Measurements from ENCODE around the gene FRMPD2. TPM values are rescaled to one million over a fixed set of nuclear protein-coding genes. Genes with fewer than 3 reads are reported as not detected.
A peak's percentile ranks its signal among the peaks of the same experiment; 100 is the strongest.
"Not testable (repeated sequence)": the region's sequence is repeated elsewhere in the genome, so short reads cannot be mapped to it uniquely, and the experiment has no call there.

Gene FRMPD2
- total RNA-seq, 1 experiment from 2014 or later, result 0.27 TPM

DNA sequence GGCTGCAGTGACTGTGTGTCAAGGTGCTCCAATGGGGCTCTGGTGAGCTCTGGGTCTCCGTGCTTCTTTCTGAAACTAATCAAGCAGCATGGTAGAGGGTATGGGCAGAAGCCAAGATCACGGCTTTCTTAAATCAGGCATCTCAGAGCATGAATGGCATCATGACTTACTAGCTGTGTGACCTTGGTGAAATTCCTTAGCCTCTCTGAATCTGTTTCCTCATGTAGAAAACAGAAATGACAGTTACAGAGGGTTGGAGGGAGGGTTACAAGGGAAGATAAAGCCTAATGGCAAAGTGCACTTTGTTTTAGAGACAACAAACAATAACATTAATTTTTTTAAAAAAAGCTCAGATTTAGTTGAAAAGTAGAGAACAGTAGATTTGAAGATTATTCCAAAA, 34.9 kb downstream of the FRMPD2 start:
- in situ Hi-C loops (cut with HindIII; ENCODE audit: low sequenced_read_pairs), result no loop called here
- DNase-seq (ENCODE audit: low spot score), result no peak

GRCh38 chr10:48238826-48239520, 35.5 kb downstream of the FRMPD2 start:
- in situ Hi-C loops (cut with HindIII; ENCODE audit: low sequenced_read_pairs), result no loop called here
- DNase-seq (ENCODE audit: low spot score), result no peak

- in situ Hi-C loops (cut with HindIII; ENCODE audit: low sequenced_read_pairs), result no loop called here
- no peak for DNase-seq (ENCODE audit: low spot score)
These were observed 36.9 kb downstream of the FRMPD2 start for GRCh38 chr10:48237259-48238250.

GRCh38 chr10:48236199-48236621, 38.3 kb downstream of the FRMPD2 start:
- no peak for DNase-seq (ENCODE audit: low spot score)
- in situ Hi-C loops (cut with HindIII; ENCODE audit: low sequenced_read_pairs), result no loop called here

DNA sequence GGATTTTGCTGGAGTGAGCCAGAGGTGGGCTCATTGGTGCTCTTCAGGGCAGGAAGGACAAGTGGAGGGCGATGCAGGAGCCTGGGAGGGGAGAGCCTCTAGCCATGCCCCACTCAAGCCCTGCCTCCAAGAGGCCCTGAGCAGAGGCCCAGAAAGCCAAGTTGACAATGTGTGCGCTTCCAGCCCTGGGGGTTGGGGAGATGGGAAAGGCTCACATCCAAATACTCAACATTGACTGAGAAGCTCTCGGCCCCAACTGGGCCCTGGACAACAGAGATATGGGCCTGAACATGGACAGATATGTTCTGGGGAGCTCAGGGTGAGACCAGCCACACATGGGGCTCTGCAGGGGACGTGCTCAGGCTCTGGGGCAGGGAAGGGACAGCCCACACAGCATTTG, 39.0 kb downstream of the FRMPD2 start:
- in situ Hi-C loops (cut with HindIII; ENCODE audit: low sequenced_read_pairs), result no loop called here

GRCh38 chr10:48234787-48235186, 39.7 kb downstream of the FRMPD2 start:
- DNase-seq (ENCODE audit: low spot score), result no peak
- in situ Hi-C loops (cut with HindIII; ENCODE audit: low sequenced_read_pairs), result no loop called here

More for the DNA sequence above, 39.0 kb downstream of the FRMPD2 start:
- no peak for DNase-seq (ENCODE audit: low spot score)

- in situ Hi-C loops (cut with HindIII; ENCODE audit: low sequenced_read_pairs), result no loop called here
- no peak for DNase-seq (ENCODE audit: low spot score)
These were observed 40.2 kb downstream of the FRMPD2 start for GRCh38 chr10:48234295-48234694.

DNA sequence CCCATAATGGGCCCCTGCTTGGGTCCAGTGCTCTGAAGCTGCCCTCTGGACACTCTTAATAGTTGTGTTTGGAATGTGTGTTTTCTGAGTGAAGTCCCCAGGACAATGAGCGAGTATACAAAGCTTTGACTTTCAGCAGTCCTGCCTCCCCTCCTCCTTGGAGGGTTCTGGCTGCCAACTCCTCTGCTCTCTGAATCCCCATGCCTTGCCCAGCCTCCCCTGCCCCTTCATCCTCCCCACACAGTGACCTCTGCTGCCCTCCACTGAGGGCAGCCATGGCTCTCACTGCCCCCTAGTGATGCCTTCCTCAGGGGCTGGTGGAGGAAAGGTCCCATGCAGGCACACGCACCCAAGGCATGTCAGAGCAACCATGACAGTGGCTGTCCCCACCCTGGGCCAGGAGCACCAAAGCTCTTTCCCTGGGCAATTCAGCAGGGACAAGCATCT, 40.9 kb downstream of the FRMPD2 start:
- in situ Hi-C loops (cut with HindIII; ENCODE audit: low sequenced_read_pairs), result no loop called here
- peak; percentile 12 for DNase-seq (ENCODE audit: low spot score)

DNA sequence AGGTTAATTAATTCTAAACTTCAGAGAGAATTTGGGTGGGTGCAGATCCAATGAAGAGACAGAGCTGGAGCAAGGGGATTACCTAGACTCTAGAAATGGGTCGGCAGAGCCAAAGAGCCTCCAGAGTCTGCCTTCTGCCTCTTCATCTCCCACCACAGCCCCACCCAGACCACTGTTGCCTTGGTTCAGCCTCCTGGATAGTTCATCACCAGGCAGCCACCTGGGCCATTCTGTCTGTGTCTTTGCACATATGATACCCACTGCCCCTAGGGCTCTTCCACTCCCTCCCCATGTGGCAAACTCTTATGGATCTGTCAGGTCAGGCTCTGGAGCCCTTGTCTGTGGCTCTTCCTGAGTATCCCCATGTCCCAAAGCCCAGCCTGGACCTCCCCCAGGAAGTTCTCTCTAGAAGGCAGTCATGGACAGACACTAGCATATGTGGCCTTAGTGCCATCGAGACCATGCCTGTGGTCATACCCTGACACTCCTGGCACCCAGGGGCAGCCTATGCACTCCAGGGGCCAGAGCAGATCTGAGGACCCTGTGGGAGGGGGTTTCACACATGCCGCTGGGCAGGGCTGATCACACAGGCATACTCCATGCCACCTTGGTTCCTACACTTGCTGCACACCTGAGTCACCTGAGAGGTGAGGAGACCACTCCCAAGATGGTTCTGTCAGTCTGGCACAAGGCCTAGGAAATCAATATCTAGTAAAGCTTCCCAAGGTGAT, 41.6 kb downstream of the FRMPD2 start:
- in situ Hi-C loops (cut with HindIII; ENCODE audit: low sequenced_read_pairs), result no loop called here

GRCh38 chr10:48231699-48232315, 42.7 kb downstream of the FRMPD2 start:
- DNase-seq (ENCODE audit: low spot score), result no peak

More for the DNA sequence above, 41.6 kb downstream of the FRMPD2 start:
- DNase-seq (ENCODE audit: low spot score), result no peak

DNA sequence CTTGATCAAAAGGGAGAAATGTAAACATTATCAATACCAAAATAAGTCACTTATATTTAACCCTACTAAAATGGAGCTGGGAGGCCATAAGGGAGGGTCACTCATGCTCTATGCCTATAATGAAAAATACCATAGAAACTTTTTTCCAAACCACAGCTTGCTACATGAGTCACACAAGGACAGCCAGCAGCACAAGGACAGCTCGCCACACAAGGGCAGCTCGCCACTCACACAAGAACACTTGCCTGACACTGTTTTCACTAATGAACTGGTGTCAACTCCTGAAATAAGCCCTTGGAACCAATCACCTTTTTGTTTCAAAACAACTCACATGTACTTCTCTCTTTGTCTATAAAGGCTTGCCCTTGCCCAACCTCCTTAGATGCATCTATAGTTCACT, 43.3 kb downstream of the FRMPD2 start:
- in situ Hi-C loops (cut with HindIII; ENCODE audit: low sequenced_read_pairs), result no loop called here
- DNase-seq (ENCODE audit: low spot score), result no peak

More at GRCh38 chr10:48231699-48232315, 42.7 kb downstream of the FRMPD2 start:
- in situ Hi-C loops (cut with HindIII; ENCODE audit: low sequenced_read_pairs), result no loop called here

DNA sequence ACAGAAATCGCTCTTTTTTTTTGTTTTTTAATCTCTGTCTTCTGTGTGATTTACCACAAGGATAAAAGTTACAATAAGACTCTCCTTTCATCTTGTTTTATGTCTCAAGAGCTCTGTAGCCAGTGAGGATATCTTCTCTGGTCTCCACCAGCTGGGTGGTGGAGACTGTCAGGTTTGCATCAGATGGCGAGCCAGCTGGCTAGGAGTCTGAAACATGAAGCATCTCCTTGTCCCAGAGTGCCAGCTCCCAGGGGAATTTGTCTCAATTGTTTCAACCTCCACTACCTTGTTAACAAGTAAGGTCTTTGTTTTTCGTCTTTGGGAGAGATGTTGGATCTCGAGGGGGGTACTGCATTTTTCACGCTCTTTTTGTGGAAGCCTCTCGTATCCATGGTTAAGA, 47.3 kb downstream of the FRMPD2 start:
- DNase-seq (ENCODE audit: low spot score), result no peak
- in situ Hi-C loops (cut with HindIII; ENCODE audit: low sequenced_read_pairs), result no loop called here

GRCh38 chr10:48224979-48225560, 49.4 kb downstream of the FRMPD2 start:
- no peak for DNase-seq (ENCODE audit: low spot score)
- in situ Hi-C loops (cut with HindIII; ENCODE audit: low sequenced_read_pairs), result no loop called here

DNA sequence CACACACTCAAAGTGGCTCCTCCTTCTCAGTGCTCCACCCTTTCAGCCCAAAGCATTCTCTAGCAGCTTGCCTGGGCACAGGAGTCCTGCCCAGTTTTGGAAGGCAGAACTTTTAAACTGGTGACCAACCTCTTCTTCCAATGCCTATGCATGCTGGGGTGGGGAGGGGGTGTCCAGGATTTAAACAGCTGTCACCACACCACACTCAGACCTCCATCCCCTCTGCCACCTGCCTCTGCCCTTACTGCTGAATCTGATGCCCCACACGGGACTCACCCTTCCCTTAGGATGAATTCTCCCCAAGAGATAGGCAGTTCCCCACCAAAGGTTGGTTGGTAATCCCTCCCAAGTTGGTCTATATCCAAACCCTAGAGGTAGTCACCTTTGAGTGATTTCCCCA, 50.2 kb downstream of the FRMPD2 start:
- DNase-seq (ENCODE audit: low spot score), result no peak
- in situ Hi-C loops (cut with HindIII; ENCODE audit: low sequenced_read_pairs), result no loop called here

GRCh38 chr10:48221814-48222213, 52.7 kb downstream of the FRMPD2 start:
- in situ Hi-C loops (cut with HindIII; ENCODE audit: low sequenced_read_pairs), result no loop called here

DNA sequence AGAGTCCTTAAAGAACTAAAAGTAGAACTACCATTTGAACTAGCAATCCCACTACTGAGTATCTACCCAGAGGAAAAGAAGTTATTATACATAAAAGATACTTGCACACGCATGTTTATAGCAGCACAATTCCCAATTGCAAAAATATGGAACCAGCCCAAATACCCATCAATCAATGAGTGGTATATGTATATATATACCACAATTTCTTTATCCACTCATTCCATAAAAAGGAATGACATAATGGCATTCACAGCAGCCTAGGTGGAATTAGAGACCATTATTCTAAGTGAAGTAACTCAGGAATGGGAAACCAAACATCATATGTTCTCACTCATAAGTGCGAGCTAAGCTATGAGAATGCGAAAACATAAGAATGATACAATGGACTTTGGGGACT, 53.5 kb downstream of the FRMPD2 start:
- in situ Hi-C loops (cut with HindIII; ENCODE audit: low sequenced_read_pairs); DNase-seq (ENCODE audit: low spot score): not testable (repeated sequence)

More at GRCh38 chr10:48221814-48222213, 52.7 kb downstream of the FRMPD2 start:
- DNase-seq (ENCODE audit: low spot score), result no peak

DNA sequence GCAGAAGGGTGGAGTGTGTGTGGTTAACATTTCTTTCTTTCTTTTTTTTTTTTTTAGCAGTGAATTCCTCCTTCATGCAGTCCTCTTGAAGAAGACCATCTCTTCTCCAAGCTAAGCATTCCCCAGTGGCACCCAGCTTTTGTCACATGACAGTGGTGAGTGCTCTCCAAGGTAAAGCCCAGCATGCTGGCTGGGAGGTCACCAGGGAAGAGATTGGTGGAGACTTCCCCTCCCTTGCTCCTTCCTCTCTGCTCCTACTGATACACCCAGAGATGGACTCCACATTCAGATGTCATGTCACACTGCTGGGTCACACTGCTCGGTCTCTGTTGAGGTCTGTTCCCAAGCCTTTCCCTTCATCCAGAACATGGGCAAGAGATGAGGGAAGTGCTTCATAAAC, 55.3 kb downstream of the FRMPD2 start:
- no peak for DNase-seq (ENCODE audit: low spot score)
- in situ Hi-C loops (cut with HindIII; ENCODE audit: low sequenced_read_pairs), result no loop called here

DNA sequence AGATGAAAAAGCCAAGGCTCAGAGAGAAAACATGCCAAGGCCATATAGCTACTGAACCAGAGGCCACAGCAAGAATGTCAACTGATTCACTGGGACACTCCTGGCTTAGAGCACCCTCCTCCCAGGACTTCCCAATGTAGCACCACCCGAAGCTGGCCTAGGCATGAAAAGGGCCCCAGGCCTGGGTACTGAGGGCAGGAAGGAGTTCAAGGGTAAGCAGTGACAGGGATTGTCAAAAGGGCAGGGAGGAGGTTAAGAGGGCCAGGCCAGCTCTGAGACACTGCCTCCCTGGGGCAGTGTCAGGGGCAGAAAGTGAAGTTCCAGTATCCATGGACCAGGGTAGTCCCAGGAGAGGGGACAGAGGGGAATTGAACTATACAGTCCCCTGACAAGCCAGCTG, 57.8 kb downstream of the FRMPD2 start:
- in situ Hi-C loops (cut with HindIII; ENCODE audit: low sequenced_read_pairs), result no loop called here

DNA sequence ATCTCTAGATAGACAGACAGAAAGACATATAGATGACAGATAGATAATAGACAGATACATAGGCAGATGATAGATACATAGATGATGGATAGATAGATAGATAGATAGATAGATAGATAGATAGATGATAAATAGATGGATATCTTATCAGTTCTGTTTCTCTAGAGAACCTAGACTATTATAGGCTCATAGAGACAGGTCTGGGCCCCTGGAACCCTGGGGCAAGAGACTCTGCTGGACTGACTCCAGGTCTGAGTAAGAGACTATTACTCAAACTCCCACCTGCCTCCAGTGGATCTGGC, 58.3 kb downstream of the FRMPD2 start:
- in situ Hi-C loops (cut with HindIII; ENCODE audit: low sequenced_read_pairs), result no loop called here

More for the DNA sequence above, 57.8 kb downstream of the FRMPD2 start:
- DNase-seq (ENCODE audit: low spot score), result no peak

More for the DNA sequence above, 58.3 kb downstream of the FRMPD2 start:
- DNase-seq (ENCODE audit: low spot score), result no peak
